ENCODE data around the gene ETV7.
A peak's percentile ranks its signal among the peaks of the same experiment; 100 is the strongest.

The ETV7 gene

DNA sequence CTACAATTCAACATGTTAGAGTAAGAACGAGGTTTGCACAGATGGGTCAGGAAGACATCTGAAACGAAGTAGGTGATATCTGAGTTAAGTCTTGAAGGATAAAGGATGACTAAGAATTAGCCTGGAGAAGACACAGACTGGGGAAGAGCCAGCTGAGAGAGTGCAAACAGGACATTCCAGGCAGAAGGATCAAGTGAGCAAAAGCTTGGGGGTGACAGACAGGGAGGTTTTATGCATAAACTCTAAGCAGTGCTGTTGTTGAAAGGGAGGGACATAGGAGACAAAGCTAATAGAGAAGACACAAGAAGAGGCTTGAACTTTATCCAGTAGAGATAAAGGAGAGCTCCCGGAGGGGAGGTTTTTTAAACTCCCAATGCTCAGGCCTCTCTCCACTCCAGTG, 15.0 kb upstream of the ETV7 start:
- H3K27ac Mint-ChIP-seq, result no peak overlapping the region
- no peak overlapping the region for H3K4me3 Mint-ChIP-seq
- H3K4me1 Mint-ChIP-seq, result no peaks in the 10 kb centered on the region
- ATAC-seq, result no peak
- no peak for DNase-seq
- no peaks in the 10 kb centered on the region for H3K9me3 Mint-ChIP-seq
- peaks cover 16% of the 10 kb centered on the region for H3K27me3 Mint-ChIP-seq

DNA sequence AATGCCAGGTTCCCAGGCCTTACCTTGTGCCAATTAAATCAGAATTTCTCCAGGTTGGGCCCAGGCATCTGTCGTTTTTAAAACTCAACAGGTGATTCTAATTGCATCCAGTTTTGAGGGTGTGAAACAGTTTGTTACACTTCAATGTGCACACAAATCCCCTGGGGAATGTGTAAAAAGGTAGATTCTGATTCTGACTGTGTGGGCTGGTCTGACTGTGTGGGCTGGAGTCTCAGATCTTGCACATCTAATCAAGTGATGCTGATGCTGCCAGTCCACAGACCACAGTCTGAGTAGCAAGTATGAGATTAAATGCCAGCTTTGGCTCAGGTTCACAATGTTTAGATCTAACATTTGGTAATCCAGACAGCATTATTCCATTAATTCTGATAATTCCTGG, 12.5 kb upstream of the ETV7 start:
- ATAC-seq, result no peak
- Mint-ChIP-seq H3K4me1 (no peaks in the 10 kb centered on the region), H3K9me3 (no peaks in the 10 kb centered on the region), H3K27me3 (peaks cover 16% of the 10 kb centered on the region), H3K27ac (no peak overlapping the region), H3K4me3 (no peak overlapping the region)
- no peak for DNase-seq

DNA sequence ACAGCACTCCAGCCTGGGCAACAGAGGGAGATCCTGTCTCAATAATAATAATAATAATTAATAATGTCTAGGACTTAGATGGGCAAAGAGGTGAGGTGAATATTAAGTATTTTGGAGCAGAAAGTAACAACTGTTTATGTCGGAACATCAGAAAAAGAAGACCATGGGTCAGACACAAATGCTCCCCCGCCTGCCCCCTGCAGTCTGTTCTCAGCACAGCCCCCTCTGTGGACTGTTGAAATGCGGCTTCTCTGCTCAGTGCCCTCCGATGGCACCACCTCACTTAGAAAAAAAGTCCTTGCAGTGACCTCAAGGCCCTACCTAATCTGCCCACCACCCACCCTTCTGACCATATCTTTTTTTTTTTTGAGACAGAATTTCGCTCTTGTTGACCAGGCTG, 5.2 kb upstream of the ETV7 start:
- peaks cover 9% of the 10 kb centered on the region for H3K4me1 Mint-ChIP-seq
- H3K27ac Mint-ChIP-seq, result no peak overlapping the region
- ATAC-seq (no peak), DNase-seq (no peak)
- H3K27me3 Mint-ChIP-seq, result peaks cover 24% of the 10 kb centered on the region
- no peaks in the 10 kb centered on the region for H3K9me3 Mint-ChIP-seq
- no peak overlapping the region for H3K4me3 Mint-ChIP-seq

DNA sequence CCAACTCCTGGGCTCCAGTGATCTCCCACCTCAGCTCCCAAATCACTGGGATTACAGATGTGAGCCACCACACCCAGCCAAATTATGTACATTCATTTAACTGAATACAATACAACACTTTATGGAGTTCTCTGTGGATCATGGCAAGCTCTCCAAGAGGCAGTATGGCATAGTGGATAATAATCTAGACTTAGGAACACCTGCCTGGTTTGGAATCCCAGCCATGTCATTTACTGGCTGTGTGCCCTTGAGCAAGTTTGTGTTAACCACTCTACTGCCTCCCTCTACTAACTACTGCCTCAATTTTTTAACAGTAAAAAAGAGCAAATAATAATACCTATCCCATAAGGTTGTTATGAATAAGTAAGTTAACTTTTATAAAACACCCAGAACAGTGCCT, 1.9 kb upstream of the ETV7 start:
- H3K4me3 Mint-ChIP-seq, result no peak overlapping the region
- no peaks in the 10 kb centered on the region for H3K9me3 Mint-ChIP-seq
- ATAC-seq (no peak), DNase-seq (no peak)
- H3K27me3 Mint-ChIP-seq, result peaks cover 45% of the 10 kb centered on the region
- H3K27ac Mint-ChIP-seq, result no peak overlapping the region
- H3K4me1 Mint-ChIP-seq, result peaks cover 32% of the 10 kb centered on the region

DNA sequence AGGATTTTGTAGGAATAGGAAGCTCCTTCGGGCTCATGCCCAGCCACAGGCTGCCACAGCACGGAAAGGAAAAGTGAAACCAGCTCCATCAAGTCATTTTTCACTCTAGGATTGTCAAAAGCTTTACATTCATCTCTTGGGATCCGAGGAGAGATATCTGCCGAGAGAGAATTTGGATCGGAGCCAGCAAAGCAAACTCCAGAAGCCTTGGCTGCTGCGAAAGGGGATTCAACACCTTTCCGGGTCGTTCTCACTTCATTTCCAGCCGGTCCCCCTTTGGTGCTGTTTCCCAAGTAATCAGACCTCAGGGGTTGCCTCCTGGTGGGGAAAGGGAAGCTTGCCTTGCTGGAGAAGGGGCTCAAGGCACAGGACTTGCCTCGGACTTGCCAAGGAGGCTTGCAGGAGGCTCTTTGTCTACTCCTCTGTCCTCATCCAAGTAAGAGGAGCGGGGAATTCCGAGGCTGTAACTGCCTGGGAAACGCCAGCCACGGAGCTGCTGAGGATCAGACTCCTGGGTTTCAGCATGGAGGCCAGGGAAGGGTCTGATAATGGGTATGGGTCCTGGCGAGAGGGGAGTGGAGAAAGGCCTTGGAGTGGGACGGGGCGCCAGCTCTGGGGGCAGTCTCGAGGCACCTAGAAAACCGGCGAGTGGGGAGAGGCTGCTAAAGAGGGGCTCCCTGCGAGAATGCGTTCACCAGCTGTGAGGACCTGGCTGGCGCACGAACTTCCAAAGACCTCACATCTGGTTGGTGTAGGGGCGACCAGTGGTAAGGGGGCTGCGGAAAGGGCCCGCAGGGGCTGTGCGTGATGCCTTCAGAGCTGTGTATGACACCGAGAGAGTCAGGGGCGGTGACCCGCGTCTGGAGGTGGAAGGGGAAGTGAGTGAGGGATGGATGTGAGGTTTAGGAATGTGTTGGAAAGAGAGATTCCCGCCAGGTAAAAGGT, 702 bp downstream of the ETV7 start:
- Mint-ChIP-seq H3K4me3 (peak overlapping the region; percentile 82 to 83), H3K27ac (peak overlapping the region; percentile 46 to 93), H3K4me1 (peaks cover 40% of the 10 kb centered on the region), H3K9me3 (no peaks in the 10 kb centered on the region), H3K27me3 (peaks cover 45% of the 10 kb centered on the region)
- ATAC-seq (peak; percentile 69), DNase-seq (peak; percentile 19 to 21)

DNA sequence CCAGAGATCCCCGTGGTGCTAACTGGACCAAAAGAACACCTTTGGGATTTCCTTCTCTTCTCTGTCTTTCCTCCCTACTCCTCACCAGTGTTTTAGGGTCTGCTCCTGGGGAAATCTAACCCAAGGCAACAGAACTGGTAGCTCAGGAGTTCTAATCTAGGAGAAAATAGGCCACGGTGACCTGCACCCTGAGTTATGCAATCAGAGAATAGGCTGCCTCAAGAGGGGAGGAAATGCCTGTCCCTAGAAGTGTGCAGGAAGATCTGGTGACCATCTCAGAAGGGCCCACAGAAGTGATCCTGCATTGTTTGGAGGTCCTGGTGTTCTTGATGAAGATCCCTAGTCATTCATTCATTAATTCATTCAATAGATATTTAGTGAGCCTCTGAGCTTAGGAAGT, 3.4 kb downstream of the ETV7 start:
- Mint-ChIP-seq H3K4me3 (no peak overlapping the region), H3K9me3 (no peaks in the 10 kb centered on the region), H3K27ac (no peak overlapping the region), H3K27me3 (peaks cover 31% of the 10 kb centered on the region), H3K4me1 (peaks cover 40% of the 10 kb centered on the region)
- no peak for ATAC-seq
- no peak for DNase-seq

DNA sequence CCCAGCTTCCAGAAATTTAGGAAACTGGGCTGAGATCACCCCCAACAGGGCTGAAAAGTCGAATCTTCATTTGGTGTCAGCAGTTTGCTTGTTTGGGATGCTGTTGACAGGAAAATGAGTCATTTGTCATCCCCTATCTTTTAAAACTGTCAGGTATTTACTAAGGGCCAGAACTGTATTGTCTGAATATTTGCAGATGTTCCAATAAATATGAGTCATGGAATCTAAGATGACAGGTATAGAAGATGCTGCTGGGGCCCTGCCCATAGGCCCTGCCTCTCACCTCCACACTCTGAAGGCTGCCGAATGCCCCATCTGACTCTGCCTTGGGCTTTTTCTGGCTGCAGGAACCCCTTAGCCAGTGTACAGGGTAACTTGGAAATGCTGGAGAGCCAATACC, 3.9 kb downstream of the ETV7 start:
- no peak overlapping the region for H3K4me3 Mint-ChIP-seq

DNA sequence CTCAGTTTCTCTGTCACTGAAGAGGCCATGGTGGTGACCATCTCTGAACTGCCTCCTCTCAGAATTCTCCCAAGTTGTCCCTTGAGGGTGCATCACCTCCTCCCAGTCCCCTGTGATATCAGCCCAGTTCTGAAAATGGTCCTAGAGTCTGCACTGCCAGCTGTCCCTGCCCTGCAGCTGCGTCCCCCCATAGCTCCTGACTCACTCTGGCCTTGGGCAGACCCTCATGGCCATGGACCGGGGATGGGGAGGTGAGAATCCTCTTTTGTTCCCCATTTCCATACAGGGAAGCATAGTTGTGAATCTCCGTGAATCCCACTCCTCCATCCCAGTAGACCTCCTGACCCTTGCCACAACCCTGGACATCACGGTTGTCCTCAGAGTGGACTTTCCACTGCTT, 4.5 kb downstream of the ETV7 start:
- peak overlapping the region in 1 of 2 donors; percentile 49 for H3K27ac Mint-ChIP-seq
- ATAC-seq (no peak), DNase-seq (no peak)
- H3K4me1 Mint-ChIP-seq, result peaks cover 34% of the 10 kb centered on the region
- H3K27me3 Mint-ChIP-seq, result peaks cover 24% of the 10 kb centered on the region
- no peaks in the 10 kb centered on the region for H3K9me3 Mint-ChIP-seq
- no peak overlapping the region for H3K4me3 Mint-ChIP-seq

More for the DNA sequence above, 3.9 kb downstream of the ETV7 start:
- no peaks in the 10 kb centered on the region for H3K9me3 Mint-ChIP-seq
- ATAC-seq (peak; percentile 52), DNase-seq (no peak)
- no peak overlapping the region for H3K27ac Mint-ChIP-seq
- peaks cover 40% of the 10 kb centered on the region for H3K4me1 Mint-ChIP-seq
- peaks cover 30% of the 10 kb centered on the region for H3K27me3 Mint-ChIP-seq

DNA sequence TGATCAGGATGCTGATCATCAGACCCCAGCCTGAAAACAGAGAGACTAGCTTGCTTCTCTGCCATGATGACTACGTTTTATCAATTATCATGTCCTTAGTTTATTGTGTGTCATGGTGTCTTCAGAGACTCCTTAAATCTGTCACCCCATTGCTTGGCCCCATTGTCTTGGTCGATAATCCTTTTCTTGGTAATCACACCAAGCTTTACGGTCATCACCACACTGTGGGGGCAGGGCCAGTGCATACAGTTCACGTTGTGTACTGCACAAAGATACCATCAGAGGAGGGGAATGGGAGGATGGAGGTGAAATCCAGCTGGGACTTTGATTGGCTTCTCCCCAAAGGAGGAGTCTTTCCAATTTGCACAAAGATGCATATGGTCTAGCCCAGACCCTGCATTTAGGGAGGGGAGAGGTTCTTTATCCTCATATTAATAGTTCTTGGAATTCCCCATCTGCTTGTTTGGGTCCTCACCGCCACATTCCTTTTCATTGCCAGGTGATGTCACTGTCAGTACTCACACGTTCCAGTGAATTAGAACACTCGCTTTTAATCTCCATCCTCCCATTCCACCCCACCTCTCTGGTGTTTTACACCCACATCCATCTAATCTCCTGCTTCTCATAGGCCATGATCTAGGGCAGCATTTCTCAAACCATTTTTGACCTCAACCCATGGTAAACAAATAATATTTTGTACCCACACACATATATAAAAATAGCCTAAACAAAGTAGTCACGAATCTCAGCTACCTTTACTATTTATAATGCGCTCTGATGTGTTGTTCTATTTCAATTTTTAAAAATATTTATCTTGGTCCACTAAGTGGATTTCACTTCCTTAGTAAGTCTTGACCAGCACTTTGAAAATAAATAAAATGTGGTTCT, 5.7 kb downstream of the ETV7 start:
- H3K27me3 Mint-ChIP-seq, result peaks cover 13% of the 10 kb centered on the region
- no peaks in the 10 kb centered on the region for H3K9me3 Mint-ChIP-seq
- no peak overlapping the region for H3K4me3 Mint-ChIP-seq
- DNase-seq, result no peak
- no peak for ATAC-seq
- H3K27ac Mint-ChIP-seq, result no peak overlapping the region
- H3K4me1 Mint-ChIP-seq, result peaks cover 21% of the 10 kb centered on the region

DNA sequence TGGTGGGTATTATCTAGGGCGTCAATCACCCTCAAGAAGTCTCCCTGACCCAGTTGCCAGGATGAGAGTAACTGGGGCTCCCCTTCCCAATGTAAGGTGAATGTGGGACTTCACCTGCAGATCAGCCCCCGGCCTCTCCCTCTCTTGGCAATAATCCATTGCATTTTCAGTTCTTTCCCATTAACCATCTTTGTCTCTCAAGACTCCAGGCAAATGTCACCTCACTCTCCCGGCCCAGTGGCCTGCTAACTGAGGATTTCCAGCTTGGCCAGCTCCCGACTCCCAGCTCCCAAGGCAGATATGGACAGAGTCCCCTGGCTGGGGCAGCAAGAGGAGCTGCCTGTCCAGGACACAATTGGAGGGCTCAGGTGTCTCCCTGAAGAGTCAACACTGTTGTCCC, 7.3 kb downstream of the ETV7 start:
- H3K4me1 Mint-ChIP-seq, result peaks cover 8% of the 10 kb centered on the region
- no peak for ATAC-seq
- H3K9me3 Mint-ChIP-seq, result no peaks in the 10 kb centered on the region
- no peak for DNase-seq
- H3K27me3 Mint-ChIP-seq, result no peaks in the 10 kb centered on the region
- H3K27ac Mint-ChIP-seq, result peak overlapping the region in 1 of 2 donors; percentile 56
- H3K4me3 Mint-ChIP-seq, result no peak overlapping the region

DNA sequence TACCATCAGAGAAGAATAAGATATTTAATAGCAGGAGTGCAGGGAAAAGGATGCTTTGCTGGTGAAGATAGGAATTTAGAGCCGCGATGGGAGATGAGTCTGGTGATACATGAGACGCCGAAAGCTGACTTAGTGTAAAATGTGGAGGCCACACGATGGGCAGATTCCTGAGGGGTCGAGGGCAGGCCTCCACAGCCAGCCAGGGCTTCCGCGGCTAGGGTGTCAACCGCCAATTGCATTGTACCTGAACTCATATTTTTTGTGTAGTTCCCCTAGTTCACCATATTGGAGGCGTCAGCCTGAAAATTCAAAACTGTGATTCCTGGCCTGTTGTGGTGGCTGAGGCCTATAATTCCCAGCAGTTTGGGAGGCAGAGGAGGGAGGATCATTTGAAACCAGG, 8.5 kb downstream of the ETV7 start:
- no peak overlapping the region for H3K27ac Mint-ChIP-seq
- ATAC-seq (no peak), DNase-seq (no peak)
- no peaks in the 10 kb centered on the region for H3K27me3 Mint-ChIP-seq
- no peaks in the 10 kb centered on the region for H3K9me3 Mint-ChIP-seq
- peaks cover 5% of the 10 kb centered on the region for H3K4me1 Mint-ChIP-seq
- no peak overlapping the region for H3K4me3 Mint-ChIP-seq

DNA sequence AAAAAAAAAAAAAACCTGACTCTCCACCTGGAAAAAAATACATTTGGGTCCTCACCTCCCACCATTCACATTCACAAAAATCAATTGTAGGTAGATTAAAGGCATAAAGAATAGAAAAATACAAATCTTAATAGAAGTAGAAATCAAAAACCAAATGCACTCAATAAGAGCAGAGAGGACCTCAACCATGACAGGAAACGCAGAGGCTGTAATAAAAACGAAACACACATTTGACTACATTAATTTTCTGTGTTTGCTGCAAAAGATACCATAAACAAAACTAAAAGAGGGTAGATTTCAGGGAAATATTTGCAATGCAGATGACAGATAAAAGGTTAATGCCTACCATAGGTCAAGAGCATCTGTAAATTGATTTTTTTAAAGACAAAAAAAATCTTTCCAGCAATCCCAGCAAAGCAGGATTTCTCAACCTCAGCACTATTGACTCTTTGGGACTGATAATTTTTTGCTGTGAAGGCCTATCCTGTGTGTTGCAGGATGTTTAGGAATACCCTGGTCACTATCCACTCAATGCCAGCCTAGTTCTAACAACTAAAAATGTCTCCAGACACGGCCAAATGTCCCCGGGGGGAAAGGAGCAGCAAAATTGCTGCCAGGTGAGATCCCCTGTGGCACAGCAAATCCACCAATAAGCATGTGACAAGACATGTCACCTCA, 9.1 kb downstream of the ETV7 start:
- Mint-ChIP-seq H3K4me1 (no peaks in the 10 kb centered on the region), H3K4me3 (no peak overlapping the region), H3K27ac (peak overlapping the region in 1 of 2 donors; percentile 1), H3K27me3 (no peaks in the 10 kb centered on the region), H3K9me3 (no peaks in the 10 kb centered on the region)
- no peak for DNase-seq
- ATAC-seq, result no peak

DNA sequence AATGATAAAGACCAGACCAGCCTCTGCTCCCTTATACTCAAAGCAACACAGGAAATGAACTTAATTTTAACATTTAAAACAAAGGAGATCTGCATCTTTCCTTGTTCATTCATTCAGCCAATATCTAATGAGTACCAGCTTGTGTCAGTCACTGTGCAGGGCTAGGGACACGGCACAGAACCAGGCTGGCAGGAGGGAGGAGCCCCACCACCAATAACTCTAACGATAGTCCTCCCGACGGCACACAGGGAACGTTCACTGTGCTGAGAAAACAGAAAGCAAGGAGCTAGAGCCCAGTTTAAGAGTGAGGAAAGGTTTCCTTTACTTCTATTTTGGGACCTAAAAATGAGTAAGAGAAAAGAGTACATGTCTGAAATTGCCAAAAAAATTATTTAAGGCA, 9.9 kb downstream of the ETV7 start:
- Mint-ChIP-seq H3K4me3 (no peak overlapping the region), H3K9me3 (no peaks in the 10 kb centered on the region), H3K27ac (no peak overlapping the region), H3K4me1 (no peaks in the 10 kb centered on the region), H3K27me3 (no peaks in the 10 kb centered on the region)
- DNase-seq (no peak), ATAC-seq (no peak)

DNA sequence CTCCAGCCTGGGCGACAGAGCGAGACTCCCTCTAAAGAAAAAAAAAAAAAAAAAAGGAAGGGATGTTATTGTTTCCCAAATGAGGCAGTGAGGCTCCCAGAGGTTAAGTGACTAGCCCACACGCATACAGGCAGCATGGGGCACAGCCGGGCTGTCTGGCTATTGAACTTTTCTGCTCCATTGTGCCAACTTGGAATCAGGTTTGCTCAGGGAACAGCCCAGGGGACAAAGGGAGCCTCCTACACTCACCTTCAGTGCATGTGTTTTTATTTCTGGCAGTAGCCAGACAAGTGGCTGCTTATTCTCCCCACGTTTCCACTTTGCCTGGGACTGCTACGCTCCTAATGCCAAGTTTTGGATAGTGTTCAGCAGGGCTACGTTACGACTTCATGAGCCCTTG, 10.7 kb downstream of the ETV7 start:
- H3K9me3 Mint-ChIP-seq, result no peaks in the 10 kb centered on the region
- H3K27me3 Mint-ChIP-seq, result no peaks in the 10 kb centered on the region
- H3K27ac Mint-ChIP-seq, result no peak overlapping the region
- DNase-seq (no peak), ATAC-seq (no peak)
- H3K4me3 Mint-ChIP-seq, result no peak overlapping the region
- H3K4me1 Mint-ChIP-seq, result no peaks in the 10 kb centered on the region

DNA sequence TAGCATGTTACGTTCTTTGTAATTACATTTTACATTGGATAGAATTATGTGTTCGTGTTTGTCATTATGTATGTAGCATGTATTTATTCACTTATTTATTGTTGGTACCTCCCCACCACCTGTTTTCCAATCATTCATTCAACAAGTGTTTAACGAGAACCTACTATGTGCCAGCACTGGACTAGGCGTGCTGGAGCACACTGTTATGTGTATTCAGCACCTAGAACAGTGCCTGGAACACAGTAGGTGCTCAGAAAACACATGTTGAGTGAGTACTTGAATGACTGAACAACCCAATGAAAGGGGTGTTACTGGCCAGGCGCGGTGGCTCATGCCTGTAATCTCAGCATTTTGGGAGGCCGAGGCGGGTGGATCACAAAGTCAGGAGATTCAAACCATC, 11.3 kb downstream of the ETV7 start:
- Mint-ChIP-seq H3K4me3 (no peak overlapping the region), H3K9me3 (no peaks in the 10 kb centered on the region), H3K27ac (no peak overlapping the region), H3K4me1 (no peaks in the 10 kb centered on the region), H3K27me3 (no peaks in the 10 kb centered on the region)
- ATAC-seq, result no peak
- no peak for DNase-seq
